ENCODE data around the gene TCF7L1. TPM values are rescaled to one million over a fixed set of nuclear protein-coding genes. Genes with fewer than 3 reads are reported as not detected.

TCF7L1 gene
- total RNA-seq, 2 experiments from 2014 or later, result not detected

GRCh38 chr2:85221067-85221691, 88.0 kb downstream of the TCF7L1 start:
- Histone ChIP-seq H3K4me1 (ENCODE audit: insufficient read depth, low read length) (no peaks in the 10 kb centered on the region), H3K36me3 (ENCODE audit: insufficient read depth, low read length) (no peaks in the 10 kb centered on the region), H3K4me3 (ENCODE audit: low read length) (no peak overlapping the region), H3K9me3 (ENCODE audit: control insufficient read depth in 1 of 2, insufficient read depth in 1 of 2, low read length in 2 of 2) (no peaks in the 10 kb centered on the region), H3K27me3 (ENCODE audit: control insufficient read depth in 1 of 2, insufficient read depth in 2 of 2, low read length in 2 of 2) (peaks cover 0 to 10% of the 10 kb centered on the region in 2 experiments), H3K27ac (ENCODE audit: low read depth in 1 of 2, low read length in 2 of 2) (no peak overlapping the region)
- no peak for DNase-seq
- peaks cover 52% of the 10 kb centered on the region for H3K27me3 Mint-ChIP-seq
- no peak for ATAC-seq (ENCODE audit: poor library complexity)
- no peak overlapping the region for H3K4me3 Mint-ChIP-seq
- no peaks in the 10 kb centered on the region for H3K9me3 Mint-ChIP-seq
- no peak for TF ChIP-seq CTCF (IDR thresholded peaks at IDR 0.05)
- ChIA-PET CTCF (no interaction called here), POLR2A (no interaction called here)
- H3K36me3 Mint-ChIP-seq (ENCODE audit: low read depth), result no peaks in the 10 kb centered on the region
- no peak overlapping the region for H3K27ac Mint-ChIP-seq
- no peaks in the 10 kb centered on the region for H3K4me1 Mint-ChIP-seq (ENCODE audit: low read depth)
- intact Hi-C loops (cut with DNase I, micrococcal nuclease), result no loop called here

- DNase-seq, result no peak
- Histone ChIP-seq H3K36me3 (ENCODE audit: insufficient read depth, low read length) (no peaks in the 10 kb centered on the region), H3K4me1 (ENCODE audit: insufficient read depth, low read length) (no peaks in the 10 kb centered on the region), H3K9me3 (ENCODE audit: control insufficient read depth in 1 of 2, insufficient read depth in 1 of 2, low read length in 2 of 2) (no peaks in the 10 kb centered on the region), H3K4me3 (ENCODE audit: low read length) (no peak overlapping the region), H3K27me3 (ENCODE audit: control insufficient read depth in 1 of 2, insufficient read depth in 2 of 2, low read length in 2 of 2) (peaks cover 2 to 9% of the 10 kb centered on the region in 2 experiments), H3K27ac (ENCODE audit: low read depth in 1 of 2, low read length in 2 of 2) (no peak overlapping the region)
- ATAC-seq (ENCODE audit: poor library complexity), result no peak
- Mint-ChIP-seq H3K27me3 (peaks cover 48% of the 10 kb centered on the region), H3K36me3 (ENCODE audit: low read depth) (no peaks in the 10 kb centered on the region), H3K9me3 (no peaks in the 10 kb centered on the region), H3K4me1 (ENCODE audit: low read depth) (no peaks in the 10 kb centered on the region), H3K27ac (no peak overlapping the region), H3K4me3 (no peak overlapping the region)
- ChIA-PET POLR2A (no interaction called here), CTCF (no interaction called here)
- intact Hi-C loops (cut with DNase I, micrococcal nuclease), result no loop called here
- no peak for TF ChIP-seq CTCF (IDR thresholded peaks at IDR 0.05)
These were observed 89.6 kb downstream of the TCF7L1 start for GRCh38 chr2:85222792-85223191.

GRCh38 chr2:85226783-85227182, 93.6 kb downstream of the TCF7L1 start:
- CTCF ChIA-PET, result no interaction called here
- TF ChIP-seq CTCF (IDR thresholded peaks at IDR 0.05), result no peak
- intact Hi-C loops (cut with DNase I, micrococcal nuclease), result no loop called here

More at GRCh38 chr2:85226783-85227182, 93.6 kb downstream of the TCF7L1 start:
- POLR2A ChIA-PET, result interaction anchor here (0.7 kb wide), 1 partner anchor 735 kb away, joined by 3 read pairs; no protein-coding TSS in a partner anchor
- Histone ChIP-seq H3K4me1 (ENCODE audit: insufficient read depth, low read length) (no peaks in the 10 kb centered on the region), H3K4me3 (ENCODE audit: low read length) (no peak overlapping the region), H3K27me3 (ENCODE audit: control insufficient read depth in 1 of 2, insufficient read depth in 2 of 2, low read length in 2 of 2) (peaks cover 4 to 9% of the 10 kb centered on the region in 2 experiments), H3K36me3 (ENCODE audit: insufficient read depth, low read length) (no peaks in the 10 kb centered on the region), H3K27ac (ENCODE audit: low read depth in 1 of 2, low read length in 2 of 2) (no peak overlapping the region), H3K9me3 (ENCODE audit: control insufficient read depth in 1 of 2, insufficient read depth in 1 of 2, low read length in 2 of 2) (no peaks in the 10 kb centered on the region)
- no peaks in the 10 kb centered on the region for H3K4me1 Mint-ChIP-seq (ENCODE audit: low read depth)
- no peaks in the 10 kb centered on the region for H3K9me3 Mint-ChIP-seq
- no peak for ATAC-seq (ENCODE audit: poor library complexity)
- H3K27ac Mint-ChIP-seq, result no peak overlapping the region
- peaks cover 40% of the 10 kb centered on the region for H3K27me3 Mint-ChIP-seq
- no peaks in the 10 kb centered on the region for H3K36me3 Mint-ChIP-seq (ENCODE audit: low read depth)
- H3K4me3 Mint-ChIP-seq, result no peak overlapping the region
- DNase-seq, result no peak
